IPS-NIHi11 (cell line): ENCODE data around the gene KRT33A.
"Not testable (repeated sequence)": the region's sequence is repeated elsewhere in the genome, so short reads cannot be mapped to it uniquely, and the experiment has no call there.

ENCODE experiments used
- DNase-seq: peaks from one replicate; pipeline ENCODE4 v3.0.0; 2012; ENCODE audit warnings: mixed read lengths, low spot score

KRT33A gene

DNA sequence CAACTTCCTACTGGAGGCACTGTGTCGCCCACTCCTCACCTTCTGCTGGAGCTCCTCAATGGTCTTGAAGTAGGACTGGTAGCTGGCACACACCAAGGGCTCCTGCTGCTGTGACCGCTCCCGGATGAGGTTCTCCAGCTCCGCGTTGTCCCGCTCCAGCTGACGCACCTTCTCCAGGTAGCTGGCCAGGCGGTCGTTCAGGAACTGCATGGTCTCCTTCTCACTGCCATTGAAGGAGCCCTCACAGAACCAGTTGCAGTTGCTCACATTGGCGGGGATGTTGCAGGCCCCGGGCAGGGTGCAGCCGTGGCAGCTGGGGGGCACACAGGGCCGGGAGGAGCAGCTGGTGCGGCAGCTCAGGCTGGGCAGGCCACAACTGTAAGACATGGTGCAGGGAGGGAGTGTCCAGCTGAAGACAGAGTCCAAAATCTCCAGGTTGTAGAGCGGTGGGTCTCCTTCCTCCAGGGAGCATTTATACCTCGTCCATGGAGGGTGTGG lies at the start of gene KRT33A:
TSS of gene KRT33A (minus strand) at position 448 of the 498 bp plus-strand sequence. CDS start at position 387, 61 bp downstream.
- not testable (repeated sequence) for DNase-seq

DNA sequence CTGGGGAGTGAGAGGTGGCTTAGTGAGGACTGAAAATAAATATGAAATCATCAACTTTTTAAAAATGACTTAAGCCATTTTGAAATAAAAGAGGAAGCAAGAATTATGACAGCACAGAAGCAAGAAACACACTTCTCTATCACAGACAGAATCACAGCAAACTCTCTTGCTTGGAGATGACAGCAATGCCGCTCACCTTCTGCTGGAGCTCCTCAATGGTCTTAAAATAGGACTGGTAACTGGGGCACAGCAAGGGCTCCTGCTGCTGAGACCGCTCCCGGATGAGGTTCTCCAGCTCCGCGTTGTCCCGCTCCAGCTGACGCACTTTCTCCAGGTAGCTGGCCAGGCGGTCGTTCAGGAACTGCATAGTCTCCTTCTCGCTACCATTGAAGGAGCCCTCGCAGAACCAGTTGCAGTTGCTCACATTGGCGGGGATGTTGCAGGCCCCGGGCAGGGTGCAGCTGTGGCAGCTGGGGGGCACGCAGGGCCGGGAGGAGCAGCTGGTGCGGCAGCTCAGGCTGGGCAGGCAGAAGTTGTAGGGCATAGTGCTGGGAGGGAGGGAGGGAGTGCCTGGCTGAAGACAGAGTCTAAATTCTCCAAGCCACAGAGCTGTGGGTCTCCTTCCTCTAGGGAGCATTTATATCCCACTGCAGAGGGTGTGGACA lies 46.5 kb upstream of the KRT33A start, which contains the start of gene KRT31:
TSS of gene KRT31 (minus strand) at position 613 of the 665 bp plus-strand sequence. CDS start at position 544, 69 bp downstream.
- no peak for DNase-seq

DNA sequence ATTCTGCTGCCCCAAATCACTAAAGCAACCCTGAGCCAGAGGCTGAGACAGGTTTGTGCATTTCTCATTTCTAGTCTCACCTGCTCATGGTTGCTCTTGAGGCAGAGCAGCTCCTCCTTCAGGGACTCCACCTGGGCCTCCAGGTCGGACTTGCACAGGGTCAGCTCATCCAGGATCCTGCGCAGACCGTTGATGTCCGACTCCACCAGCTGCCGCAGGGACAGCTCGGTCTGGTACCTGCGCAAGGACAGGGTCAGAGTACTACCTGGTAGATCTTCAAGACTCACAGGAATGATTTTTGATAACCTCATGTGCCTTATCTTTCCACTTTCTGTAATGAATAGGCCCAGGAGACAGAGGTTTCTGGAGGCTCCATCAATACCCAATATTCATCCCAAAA lies 45.7 kb upstream of the KRT33A start:
- DNase-seq = no peak

DNA sequence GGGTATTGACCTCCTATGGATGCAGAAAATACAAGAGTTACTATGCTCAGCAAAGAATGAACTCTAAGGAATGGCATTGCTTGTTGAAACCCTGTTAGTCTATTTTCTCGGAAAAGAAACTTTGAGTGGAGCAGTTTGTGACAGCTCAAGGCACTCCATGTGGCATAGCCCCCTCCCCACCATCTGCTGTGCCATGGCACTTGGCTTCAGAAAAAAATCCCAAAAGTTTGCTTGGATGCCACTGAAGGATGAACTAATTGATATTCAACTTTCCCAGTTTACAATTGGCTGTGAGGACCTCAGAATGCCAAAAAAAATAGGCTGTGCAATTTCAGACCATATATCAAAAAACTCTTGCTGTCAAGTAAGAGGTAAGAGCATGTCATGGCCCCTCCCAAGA lies 45.0 kb upstream of the KRT33A start:
- DNase-seq = no peak

DNA sequence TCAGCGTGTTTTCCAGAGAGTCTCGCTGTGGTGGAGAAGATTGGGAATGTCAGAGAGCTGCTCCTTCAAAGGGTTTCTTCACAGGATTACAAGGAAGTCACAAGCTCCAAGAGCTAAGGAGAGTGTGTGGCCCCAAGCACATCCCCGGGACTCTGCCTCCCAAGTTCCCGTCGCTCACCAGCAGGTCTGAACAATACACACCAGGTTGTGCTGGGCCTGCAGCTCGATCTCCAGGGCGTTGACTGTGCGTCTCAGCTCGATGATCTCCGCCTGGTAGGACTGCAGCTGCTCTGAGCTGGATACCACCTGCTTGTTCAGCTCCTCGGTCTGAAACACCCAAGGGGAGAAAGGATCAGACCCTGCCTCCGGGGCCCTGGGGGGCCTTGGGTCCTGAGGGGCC lies 44.4 kb upstream of the KRT33A start:
- DNase-seq = not testable (repeated sequence)

DNA sequence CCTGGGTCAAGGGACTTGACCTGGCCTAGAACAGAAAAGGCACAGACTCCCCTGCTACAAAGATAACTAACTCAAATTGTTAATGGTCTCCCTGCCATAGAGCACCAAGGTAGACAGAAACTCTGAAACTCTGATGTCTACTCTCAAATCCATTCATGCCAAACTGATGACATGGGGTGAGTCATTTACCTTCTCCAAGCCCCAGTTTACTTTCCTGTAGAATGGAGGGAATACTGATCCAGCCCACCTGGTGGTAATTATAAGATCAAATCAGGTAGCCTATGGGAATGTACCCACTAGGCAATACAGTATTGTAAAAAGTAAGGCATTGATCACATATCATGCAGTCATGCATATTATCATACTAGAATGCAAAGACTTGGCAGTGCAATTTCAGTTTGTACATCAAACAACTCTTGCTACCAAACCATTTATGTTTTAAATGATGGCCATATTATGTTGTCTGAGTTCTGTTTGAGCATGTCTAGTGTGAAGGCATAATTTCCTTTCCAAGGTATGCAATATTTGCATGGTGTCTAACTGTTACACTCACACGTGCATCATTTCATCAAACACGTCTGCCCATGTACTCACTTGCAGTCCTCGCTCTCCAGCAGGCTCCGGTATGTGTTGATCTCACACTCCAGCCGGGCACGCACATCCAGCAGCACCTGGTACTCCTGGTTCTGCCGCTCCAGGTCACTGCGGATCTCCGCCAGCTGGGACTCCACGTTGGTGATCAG lies 43.8 kb upstream of the KRT33A start:
- DNase-seq = no peak

DNA sequence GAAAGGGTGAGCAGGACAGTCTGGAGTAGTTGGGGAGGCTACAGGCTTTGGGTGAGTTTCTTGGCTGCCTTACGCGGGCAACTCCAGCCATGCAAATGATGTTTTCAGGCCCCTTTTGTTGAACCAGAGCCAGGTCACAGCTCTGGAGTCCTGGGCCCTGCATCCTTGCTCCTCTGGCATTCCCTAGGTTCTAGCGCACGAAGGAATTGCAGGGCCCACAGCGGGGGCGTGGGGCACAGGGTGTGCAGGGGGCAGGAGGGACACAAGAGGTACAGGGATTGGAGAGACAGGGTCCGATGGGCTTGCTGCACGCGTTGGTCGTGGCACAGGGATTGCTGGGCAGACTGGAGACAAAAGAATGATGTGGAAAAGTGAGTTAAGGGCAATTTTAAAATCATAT lies 43.2 kb upstream of the KRT33A start:
- no peak for DNase-seq

DNA sequence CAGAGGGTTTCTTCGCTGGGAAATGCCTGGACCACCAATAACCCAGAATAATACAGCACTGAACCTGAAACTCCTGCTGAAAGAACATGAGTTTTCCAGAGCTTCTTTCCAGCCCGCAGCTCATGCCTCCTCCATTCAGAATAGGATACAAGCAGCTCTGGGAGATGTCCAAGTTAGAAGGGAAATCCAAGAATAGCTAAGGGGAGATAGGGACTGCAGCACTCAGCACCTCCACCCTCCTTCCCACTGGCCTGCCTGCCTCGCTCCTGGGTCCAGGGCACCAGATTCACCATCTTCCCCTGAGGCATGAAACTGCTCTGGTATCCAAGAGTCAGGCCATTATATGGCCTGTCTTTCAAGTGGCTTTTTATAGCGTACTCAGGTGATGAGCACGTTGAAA lies 42.7 kb upstream of the KRT33A start:
- DNase-seq = no peak

DNA sequence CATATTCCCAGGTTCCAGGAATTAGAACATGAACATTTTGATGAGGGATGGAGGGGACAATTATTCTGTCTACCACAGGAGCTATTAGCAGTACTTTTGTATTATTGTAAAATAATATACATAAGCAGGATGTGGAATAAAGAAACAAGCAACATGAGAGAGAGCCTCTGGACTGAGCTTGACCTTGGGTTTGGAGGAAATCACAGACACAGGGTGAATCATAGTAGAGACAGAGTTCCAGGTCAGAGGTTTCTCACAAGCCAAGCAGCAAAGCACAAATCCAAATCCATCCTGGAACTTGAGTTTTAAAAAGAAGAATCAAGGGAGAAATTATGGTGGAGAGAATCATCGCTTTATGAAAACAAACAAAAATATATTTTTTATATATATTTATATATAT lies 41.6 kb upstream of the KRT33A start:
- DNase-seq = no peak

DNA sequence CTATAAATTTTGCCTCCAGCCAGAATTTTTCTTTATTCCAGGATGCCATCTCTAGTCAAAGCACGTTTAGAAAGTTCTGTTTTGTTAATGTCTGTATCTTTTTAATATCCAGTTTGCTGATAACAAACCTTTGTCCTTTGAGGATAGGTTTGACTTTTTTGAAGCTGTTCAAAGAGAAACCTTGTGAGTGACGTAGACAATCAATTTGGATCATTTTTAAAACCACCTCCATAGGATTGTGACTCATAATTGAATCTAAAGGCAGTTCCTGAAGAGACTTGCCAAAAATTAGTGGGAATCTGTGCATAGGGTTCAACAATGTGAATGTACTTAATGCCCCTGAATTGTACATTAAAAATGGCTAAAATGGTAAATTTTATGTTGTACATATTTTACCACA lies 40.9 kb upstream of the KRT33A start:
- no peak for DNase-seq

DNA sequence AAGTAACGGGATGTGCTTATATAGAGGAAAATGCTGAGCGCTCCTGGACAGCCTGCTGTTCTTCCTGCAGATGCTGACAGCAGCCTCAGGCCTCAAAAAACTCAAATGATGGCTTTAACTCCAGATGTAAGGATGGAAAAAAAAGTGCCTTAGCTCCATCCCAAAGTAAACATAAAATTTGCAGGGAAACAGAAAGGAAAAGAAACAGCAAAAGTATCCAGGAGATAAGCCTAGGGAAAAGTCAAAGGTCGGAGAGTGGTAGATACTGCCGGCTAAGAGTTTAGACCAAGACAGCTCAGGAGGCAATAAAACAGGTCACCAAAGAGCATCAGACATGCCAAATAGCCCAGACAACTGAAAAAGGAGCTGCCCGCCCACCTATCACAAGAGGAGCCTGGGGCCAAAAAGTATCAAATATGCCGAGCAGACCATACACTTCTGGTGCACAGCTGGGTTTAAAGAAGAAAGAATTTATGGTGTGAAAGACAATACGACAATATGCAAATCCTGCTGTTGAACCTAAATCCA lies 39.8 kb upstream of the KRT33A start:
- DNase-seq = no peak

DNA sequence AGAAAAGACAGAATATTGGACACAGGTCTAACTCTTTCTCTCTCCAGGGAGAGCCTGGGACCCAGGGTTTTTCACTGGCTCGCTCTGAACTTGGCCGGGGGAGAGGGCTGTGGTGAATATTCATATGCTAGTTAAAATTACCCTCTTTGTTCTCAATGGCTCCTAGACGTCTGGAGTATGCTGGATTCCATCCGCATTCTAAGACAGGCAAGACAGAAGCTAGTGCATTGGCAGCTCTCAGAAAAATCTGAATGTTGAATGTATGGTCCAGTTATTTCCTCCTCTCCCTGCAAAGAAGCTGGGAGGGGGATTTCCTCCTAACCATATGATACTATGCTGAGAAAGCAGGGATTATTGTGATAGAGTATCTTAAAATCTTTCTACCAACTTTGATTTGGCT lies 37.0 kb upstream of the KRT33A start:
- DNase-seq = no peak

DNA sequence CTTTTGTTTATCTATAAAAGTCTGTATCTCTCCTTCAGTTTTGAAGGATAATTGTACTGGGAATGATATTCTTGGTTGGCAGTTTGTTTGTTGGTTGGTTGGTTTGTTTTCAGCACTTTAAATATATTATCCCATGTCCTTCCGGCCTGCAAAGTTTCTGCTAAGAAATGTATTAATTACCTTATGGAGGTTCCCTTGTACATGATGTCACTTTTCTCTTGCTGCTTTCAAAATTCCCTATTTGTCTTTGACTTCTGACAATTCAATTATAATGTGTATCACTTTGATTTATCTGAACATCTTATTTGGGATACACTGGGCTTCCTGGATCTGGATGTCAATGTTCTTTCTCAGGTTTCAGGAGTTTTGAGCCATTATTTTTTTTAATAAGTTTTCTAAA lies 35.6 kb upstream of the KRT33A start:
- no peak for DNase-seq

DNA sequence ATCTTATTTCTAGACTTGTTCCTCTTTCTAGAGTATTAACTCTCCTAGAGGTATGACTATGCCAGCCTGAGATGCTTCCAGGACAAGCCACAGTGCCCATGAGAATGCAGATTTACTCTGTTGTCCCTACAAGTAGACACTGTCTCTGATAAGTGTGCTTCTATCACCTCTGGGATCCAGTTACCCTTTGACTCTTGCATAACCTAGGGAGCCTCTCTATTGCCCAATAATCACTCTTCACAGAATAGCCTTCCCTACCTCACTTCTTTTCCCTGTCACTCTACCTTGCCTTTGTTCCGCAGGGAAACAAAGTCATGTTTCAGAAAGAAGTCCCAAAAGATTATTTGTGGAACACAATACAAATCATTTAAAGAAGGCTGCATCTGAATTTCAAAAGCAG lies 33.1 kb upstream of the KRT33A start:
- DNase-seq = no peak

DNA sequence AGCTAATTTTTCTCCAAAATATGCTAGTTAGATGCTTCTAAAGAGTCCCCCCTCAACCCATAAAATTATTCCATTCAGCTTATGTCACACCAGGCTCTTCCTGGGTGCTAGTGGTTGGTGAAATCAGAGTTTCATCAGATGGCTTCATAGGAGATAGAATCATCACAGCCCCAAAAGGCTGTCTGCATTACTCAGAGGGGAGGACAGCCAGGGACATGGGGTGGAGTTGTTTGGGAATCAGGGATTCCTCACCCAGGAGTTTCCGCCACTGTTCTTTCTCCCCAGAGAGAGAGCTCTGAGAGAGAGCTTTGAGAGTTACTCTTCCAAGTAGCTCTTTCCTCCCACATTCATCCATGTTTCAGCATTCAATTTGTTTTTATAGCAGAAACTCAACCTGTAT lies 31.8 kb upstream of the KRT33A start:
- no peak for DNase-seq

DNA sequence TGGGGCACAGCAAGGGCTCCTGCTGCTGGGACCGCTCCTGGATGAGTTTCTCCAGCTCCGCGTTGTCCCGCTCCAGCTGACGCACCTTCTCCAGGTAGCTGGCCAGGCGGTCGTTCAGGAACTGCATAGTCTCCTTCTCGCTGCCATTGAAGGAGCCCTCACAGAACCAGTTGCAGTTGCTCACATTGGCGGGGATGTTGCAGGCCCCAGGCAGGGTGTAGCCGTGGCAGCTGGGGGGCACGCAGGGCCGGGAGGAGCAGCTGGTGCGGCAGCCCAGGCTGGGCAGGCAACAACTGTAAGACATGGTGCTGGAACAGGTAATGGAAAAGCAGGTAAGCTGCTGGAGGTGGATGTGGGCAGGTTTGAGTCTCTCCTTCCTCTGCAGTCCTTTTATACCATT lies 31.3 kb upstream of the KRT33A start, which contains the start of gene KRT34:
TSS of gene KRT34 (minus strand) at position 364 of the 400 bp plus-strand sequence. CDS start at position 304, 60 bp downstream.
- DNase-seq = not testable (repeated sequence)

DNA sequence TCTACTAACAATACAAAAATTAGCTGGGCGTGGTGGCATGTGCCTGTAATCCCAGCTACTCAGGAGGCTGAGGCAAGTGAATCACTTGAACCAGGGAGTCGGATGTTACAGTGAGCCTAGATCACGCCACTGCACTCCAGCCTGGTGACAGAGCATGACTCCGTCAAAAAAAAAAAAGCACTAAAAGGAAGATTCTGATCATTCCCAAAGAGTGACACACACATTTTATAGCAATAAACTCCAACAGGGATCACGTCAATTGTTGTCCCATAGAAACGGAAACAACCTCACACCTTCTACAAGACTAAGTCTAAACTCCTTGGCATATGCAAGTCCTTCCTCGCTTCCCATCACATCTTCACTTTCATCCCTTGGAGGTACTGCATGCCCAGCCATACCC lies 29.5 kb upstream of the KRT33A start:
- not testable (repeated sequence) for DNase-seq

DNA sequence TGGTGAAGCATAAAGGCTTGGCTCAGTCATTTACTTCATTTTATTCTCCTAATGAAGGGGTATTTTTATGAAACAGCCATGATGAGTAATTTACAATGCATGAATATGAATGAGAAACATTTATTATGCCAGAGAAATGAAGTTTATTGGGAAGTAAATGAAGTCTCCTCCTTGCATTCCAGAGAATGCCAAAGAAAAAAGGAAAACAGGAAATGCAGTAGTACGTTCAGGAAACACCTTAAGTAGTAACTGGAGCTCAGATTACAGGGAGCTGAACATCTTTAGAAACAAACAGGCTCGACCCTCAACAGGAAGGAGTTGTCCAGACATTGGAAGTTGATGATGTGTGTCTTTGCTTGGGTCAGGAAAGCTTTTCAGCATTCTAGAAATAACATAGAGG lies 26.9 kb upstream of the KRT33A start:
- no peak for DNase-seq

DNA sequence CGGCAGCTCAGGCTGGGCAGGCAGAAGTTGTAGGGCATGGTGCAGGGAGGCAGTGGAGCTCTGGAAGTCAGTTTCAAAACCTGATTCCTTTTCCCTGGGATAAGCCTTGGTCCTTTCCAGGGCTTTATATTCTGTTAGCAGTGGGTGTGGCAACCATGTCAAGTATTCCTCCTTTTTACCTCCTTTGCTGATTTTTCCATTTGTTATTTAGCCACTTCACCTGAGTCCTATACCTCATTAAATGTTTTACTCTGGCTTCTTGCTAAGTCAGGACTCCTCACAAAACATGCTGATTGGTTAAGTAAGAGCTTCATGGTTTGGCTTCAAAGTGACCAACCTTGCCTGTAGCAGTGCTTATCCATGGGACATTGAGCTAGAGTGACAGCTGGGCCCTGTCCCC lies 19.1 kb upstream of the KRT33A start, which contains the start of gene KRT33B:
TSS of gene KRT33B (minus strand) at position 101 of the 400 bp plus-strand sequence. CDS start at position 38, 63 bp downstream.
- no peak for DNase-seq

DNA sequence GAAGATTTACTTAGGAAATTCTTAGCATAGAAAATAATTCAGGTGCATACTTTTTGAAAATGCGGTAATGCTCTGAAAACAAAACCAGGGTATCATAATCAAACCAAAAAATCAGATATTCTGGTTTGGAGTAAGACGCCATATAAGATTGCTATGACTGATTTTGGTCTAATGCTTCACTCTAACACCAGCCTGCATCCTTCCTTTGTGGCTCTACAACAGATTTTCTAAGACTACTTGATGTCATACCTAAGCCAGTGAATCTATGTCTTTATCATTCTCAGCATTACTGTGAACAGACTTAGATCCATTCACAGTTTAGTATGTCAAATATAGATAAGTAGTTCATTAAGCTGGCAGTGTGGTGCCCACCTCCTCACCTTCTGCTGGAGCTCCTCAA lies 18.4 kb upstream of the KRT33A start:
- DNase-seq = no peak

DNA sequence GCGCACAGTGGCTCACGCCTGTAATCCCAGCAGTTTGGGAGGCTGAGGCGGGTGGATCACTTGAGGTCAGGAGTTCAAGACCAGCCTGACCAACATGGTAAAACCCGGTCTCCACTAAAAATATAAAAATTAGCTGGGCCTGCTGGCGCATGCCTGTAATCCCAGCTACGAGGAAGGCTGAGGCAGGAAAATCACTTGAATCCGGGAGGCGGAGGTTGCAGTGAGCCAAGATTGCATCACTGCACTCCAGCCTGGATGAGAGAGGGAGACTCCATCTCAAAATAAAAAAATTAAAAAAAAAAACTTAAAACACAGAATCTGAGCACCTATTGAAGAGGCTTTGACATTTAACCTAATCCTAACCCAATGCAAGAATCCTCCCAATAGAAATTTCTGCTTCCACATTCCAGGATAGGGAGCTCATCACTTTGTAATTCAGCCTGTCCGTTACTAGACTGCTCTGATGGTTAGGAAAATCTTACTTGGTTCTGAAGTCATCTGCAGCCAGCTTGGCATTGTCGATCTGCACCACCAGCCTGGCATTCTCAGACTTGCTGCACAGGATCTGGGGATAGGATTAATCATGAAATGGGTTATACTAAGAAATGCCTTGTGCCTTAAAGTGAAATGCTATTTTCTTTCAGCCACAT lies 16.9 kb upstream of the KRT33A start:
- DNase-seq = no peak

DNA sequence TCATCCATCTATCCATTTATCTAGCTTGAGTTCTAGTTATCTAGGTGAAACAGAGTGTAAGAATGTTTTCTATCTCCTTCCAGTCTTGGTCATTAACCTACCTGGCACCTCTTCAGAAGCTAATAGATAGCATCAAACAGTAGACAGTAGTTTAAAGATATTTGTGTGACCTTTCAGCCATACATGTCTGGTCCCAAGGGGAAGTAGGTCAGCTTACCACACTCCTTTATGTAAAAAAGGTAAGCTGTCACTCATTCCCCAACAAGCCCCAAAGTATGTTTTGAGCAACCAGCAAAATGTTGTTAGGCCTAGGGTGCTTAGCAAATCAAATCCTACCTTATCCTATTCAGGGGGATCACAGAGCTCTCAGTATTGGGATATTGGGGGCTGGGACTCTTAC lies 15.4 kb upstream of the KRT33A start:
- no peak for DNase-seq
